Keratinocyte (primary cell): Measurements from ENCODE around the gene RBM34. TPM values are rescaled to one million over a fixed set of nuclear protein-coding genes. Genes with fewer than 3 reads are reported as not detected.
"Not testable (repeated sequence)": the region's sequence is repeated elsewhere in the genome, so short reads cannot be mapped to it uniquely, and the experiment has no call there.

ENCODE experiments used
- DNase-seq: peaks from one replicate; pipeline ENCODE4 v3.0.0-alpha.2; 2011; ENCODE audit warnings: low read depth, missing footprints, low spot score
- FAIRE-seq: peaks from 2 replicates; lab custom pipeline; 2011; peaks lifted over from hg19 to GRCh38; lab: Jason Lieb, UNC
- H2AFZ ChIP-seq: 2 replicates; pipeline ENCODE4 v1.6.0; 2012; ENCODE audit warnings: low read length, control low read depth, inconsistent platforms; ENCODE audit not compliant: control insufficient read depth
- H3K27ac ChIP-seq: 2 replicates; pipeline ENCODE4 v1.5.1; 2011; ENCODE audit warnings: low read length; ENCODE audit not compliant: control insufficient read depth, insufficient read depth
- H3K27me3 ChIP-seq: 3 replicates; pipeline ENCODE4 v1.6.0; 2011; ENCODE audit warnings: low read length; ENCODE audit not compliant: control insufficient read depth, insufficient read depth; ENCODE audit errors: extremely low read depth
- H3K36me3 ChIP-seq, 2 experiments: 2 replicates in 1 of 2; 3 replicates in 1 of 2; pipeline ENCODE4 v1.5.1; 2011; ENCODE audit warnings: low read length in 2 of 2, mild to moderate bottlenecking in 1 of 2; ENCODE audit not compliant: control insufficient read depth in 2 of 2, insufficient read depth in 2 of 2; ENCODE audit errors: extremely low read depth in 1 of 2
- H3K4me1 ChIP-seq: 3 replicates; pipeline ENCODE4 v1.5.1; 2011; ENCODE audit warnings: low read length; ENCODE audit not compliant: control insufficient read depth, insufficient read depth; ENCODE audit errors: extremely low read depth
- H3K4me2 ChIP-seq: 3 replicates; pipeline ENCODE4 v1.6.0; 2011; ENCODE audit warnings: low read depth, low read length; ENCODE audit not compliant: control insufficient read depth, insufficient read depth; ENCODE audit errors: extremely low read depth
- H3K4me3 ChIP-seq, 3 experiments: fragments of 200-600 bp in 1 of 3; sonication (generic) in 1 of 3; 2 replicates in 2 of 3; 3 replicates in 1 of 3; pipeline ENCODE4 v1.5.1; 2011 to 2016; ENCODE audit warnings: low read length in 3 of 3, mild to moderate bottlenecking in 3 of 3, control low read depth in 2 of 3, inconsistent platforms in 1 of 3, low read depth in 1 of 3, mixed read lengths in 1 of 3, mixed run types in 1 of 3, moderate library complexity in 1 of 3; ENCODE audit not compliant: control insufficient read depth in 2 of 3, insufficient read depth in 2 of 3; ENCODE audit errors: extremely low read depth in 1 of 3
- H3K79me2 ChIP-seq: 2 replicates; pipeline ENCODE4 v1.6.0; 2012; ENCODE audit warnings: low read length; ENCODE audit not compliant: control insufficient read depth, insufficient read depth
- H3K9ac ChIP-seq: 3 replicates; pipeline ENCODE4 v1.6.0; 2011; ENCODE audit warnings: low read length; ENCODE audit not compliant: control insufficient read depth, insufficient read depth; ENCODE audit errors: extremely low read depth
- H3K9me1 ChIP-seq: 3 replicates; pipeline ENCODE4 v1.6.0; 2011; ENCODE audit warnings: low read length; ENCODE audit not compliant: control insufficient read depth, insufficient read depth; ENCODE audit errors: extremely low read depth
- H3K9me3 ChIP-seq: 2 replicates; pipeline ENCODE4 v1.5.1; 2012; ENCODE audit warnings: low read depth, low read length; ENCODE audit not compliant: control insufficient read depth
- H4K20me1 ChIP-seq: 3 replicates; pipeline ENCODE4 v1.6.0; 2011; ENCODE audit warnings: low read length; ENCODE audit not compliant: control insufficient read depth, insufficient read depth; ENCODE audit errors: extremely low read depth
- CTCF ChIP-seq, 3 experiments: IDR thresholded peaks in 1 of 3; conservative IDR thresholded peaks in 1 of 3; optimal IDR thresholded peaks in 1 of 3; 2 replicates in 2 of 3; 3 replicates in 1 of 3; pipeline versions ENCODE3 to v1.5.1; 2011; ENCODE audit warnings: low read length in 3 of 3, mild to moderate bottlenecking in 3 of 3, moderate library complexity in 2 of 3, control low read depth in 1 of 3, inconsistent platforms in 1 of 3; ENCODE audit not compliant: insufficient read depth in 2 of 3; ENCODE audit errors: extremely low read depth in 1 of 3
- EZH2 ChIP-seq: IDR thresholded peaks from one replicate; pipeline ENCODE4 v1.6.1; 2012; ENCODE audit warnings: inconsistent platforms, mild to moderate bottlenecking, low read length, moderate library complexity
- dilution Hi-C: fragments of 300-500 bp; cut with MboI; formaldehyde crosslinking; loops from one replicate; pipeline ENCODE4 v1.7.0; 2020; ENCODE audit warnings: low sequenced_read_pairs; ENCODE audit not compliant: extremely low pct_ligation_motif_present
- polyA plus RNA-seq, 5 experiments: library from polyadenylated mRNA; depleted of rRNA in 3 of 5; stranded (reverse) in 3 of 5; stranded (forward) in 1 of 5; unstranded in 1 of 5; fragments of >200 nt; gene quantifications; 1 replicate in 1 of 5; 2 replicates in 3 of 5; 3 replicates in 1 of 5; pipeline versions ENCODE4 v1.2.1 to v1.2.3, GENCODE V29; 2011 to 2012; ENCODE audit warnings: missing spikeins in 2 of 5, low read depth in 1 of 5, low replicate concordance in 1 of 5

The RBM34 gene
- polyA plus RNA-seq, 1 donor (not counting 4 experiments of a cell fraction or from before 2014, with no cell fraction given), result 39.3 TPM

DNA sequence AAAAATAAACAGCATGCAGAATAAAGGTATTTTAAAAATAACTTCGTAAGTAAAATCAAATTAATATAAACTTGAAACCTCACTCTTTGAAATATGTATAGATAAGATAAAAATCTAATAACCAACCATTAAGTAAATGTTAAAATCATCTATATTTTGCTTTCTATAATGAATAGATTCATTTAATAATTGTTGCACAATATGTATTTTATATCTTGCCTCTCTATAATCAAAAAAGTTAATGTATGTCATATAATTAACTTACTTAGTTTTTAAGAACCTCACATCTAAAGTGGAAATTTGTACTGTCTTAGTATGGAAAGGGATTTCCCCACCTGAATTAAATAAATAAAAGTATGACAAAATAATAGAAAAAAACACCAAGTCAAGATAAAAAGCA, 42.4 kb upstream of the RBM34 start:
- no peak for TF ChIP-seq CTCF (optimal IDR thresholded peaks at IDR 0.05 in 1 of 3, IDR thresholded peaks at IDR 0.05 in 1 of 3, conservative IDR thresholded peaks at IDR 0.05 in 1 of 3; ENCODE audit: extremely low read depth in 1 of 3, insufficient read depth in 2 of 3, low read length in 3 of 3)
- TF ChIP-seq EZH2, result no peak
- no peak overlapping the region for H3K9ac ChIP-seq

GRCh38 chr1:235202447-235202846, 41.4 kb upstream of the RBM34 start:
- H3K27ac ChIP-seq, H4K20me1 ChIP-seq, dilution Hi-C loops, H3K9me1 ChIP-seq, FAIRE-seq, H2AFZ ChIP-seq, H3K4me1 ChIP-seq, DNase-seq, H3K9me3 ChIP-seq, H3K79me2 ChIP-seq, H3K27me3 ChIP-seq, H3K4me3 ChIP-seq, H3K9ac ChIP-seq, H3K4me2 ChIP-seq, H3K36me3 ChIP-seq: not testable (repeated sequence)

More for the DNA sequence above, 42.4 kb upstream of the RBM34 start:
- FAIRE-seq (no peak), DNase-seq (no peak)
- Histone ChIP-seq H3K4me2 (no peak overlapping the region), H2AFZ (no peak overlapping the region), H3K9me3 (no peaks in the 10 kb centered on the region), H3K9me1 (no peaks in the 10 kb centered on the region), H3K79me2 (no peaks in the 10 kb centered on the region), H4K20me1 (no peaks in the 10 kb centered on the region), H3K27ac (no peak overlapping the region), H3K36me3 (no peaks in the 10 kb centered on the region), H3K4me1 (no peaks in the 10 kb centered on the region), H3K27me3 (no peaks in the 10 kb centered on the region), H3K4me3 (no peak overlapping the region)
- dilution Hi-C loops, result no loop called here

DNA sequence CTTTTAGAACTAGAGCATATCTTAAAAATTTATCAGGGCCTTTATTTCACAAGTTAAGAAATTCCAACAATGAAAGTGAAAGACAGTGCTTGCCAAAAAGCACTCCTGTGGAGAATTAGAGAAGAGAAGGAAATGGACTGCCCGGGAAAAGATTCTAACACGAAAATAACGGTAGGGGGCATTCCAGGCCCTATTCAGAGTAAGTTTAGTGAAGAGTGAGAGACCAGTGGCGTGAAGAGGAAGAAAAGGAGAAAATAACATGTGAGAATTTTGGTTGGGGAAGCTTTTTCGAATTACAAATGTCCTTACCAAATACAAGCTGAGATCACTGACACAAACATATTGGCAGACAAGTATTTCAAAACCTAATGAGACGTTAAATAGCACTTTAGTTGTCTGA, 38.4 kb upstream of the RBM34 start:
- Histone ChIP-seq H2AFZ (no peak overlapping the region), H3K4me3 (no peak overlapping the region), H3K79me2 (no peaks in the 10 kb centered on the region), H3K4me2 (no peak overlapping the region), H3K4me1 (no peaks in the 10 kb centered on the region), H3K27ac (no peak overlapping the region), H3K27me3 (no peaks in the 10 kb centered on the region), H3K9me3 (no peaks in the 10 kb centered on the region), H3K9me1 (no peaks in the 10 kb centered on the region), H4K20me1 (no peaks in the 10 kb centered on the region), H3K36me3 (no peaks in the 10 kb centered on the region), H3K9ac (no peak overlapping the region)
- FAIRE-seq (no peak), DNase-seq (no peak)
- dilution Hi-C loops, result no loop called here
- TF ChIP-seq EZH2, result no peak
- TF ChIP-seq CTCF (optimal IDR thresholded peaks at IDR 0.05 in 1 of 3, IDR thresholded peaks at IDR 0.05 in 1 of 3, conservative IDR thresholded peaks at IDR 0.05 in 1 of 3; ENCODE audit: extremely low read depth in 1 of 3, insufficient read depth in 2 of 3, low read length in 3 of 3), result no peak
